HAP-1 (cell line): ENCODE measurements around the gene CPM.

Source experiments
- DNase-seq, 2 experiments: peaks; one replicate each; pipeline ENCODE4 v3.0.0-alpha.2; 2016 to 2020; ENCODE audit warnings: low spot score in 2 of 2
- H3K27me3 ChIP-seq: fragments of 250-450 bp; sonication (Bioruptor Pico); 2 replicates; pipeline ENCODE4 v1.5.1; 2020; ENCODE audit warnings: low read depth, mild to moderate bottlenecking, moderate library complexity
- H3K36me3 ChIP-seq: fragments of 250-450 bp; sonication (Bioruptor Pico); replicated peaks from 2 replicates; pipeline ENCODE4 v1.5.1; 2020; ENCODE audit warnings: mild to moderate bottlenecking
- H3K4me1 ChIP-seq: fragments of 250-450 bp; sonication (Bioruptor Pico); 2 replicates; pipeline ENCODE4 v1.5.1; 2020; ENCODE audit warnings: mild to moderate bottlenecking
- H3K4me3 ChIP-seq: fragments of 250-450 bp; sonication (Bioruptor Pico); 2 replicates; pipeline ENCODE4 v1.5.1; 2020; ENCODE audit warnings: mild to moderate bottlenecking, moderate library complexity
- H3K9me3 ChIP-seq: fragments of 250-450 bp; sonication (Bioruptor Pico); 2 replicates; pipeline ENCODE4 v1.5.1; 2020; ENCODE audit warnings: mild to moderate bottlenecking, moderate library complexity
- in situ Hi-C: fragments of 300-500 bp; cut with MboI; formaldehyde crosslinking; loops from 3 replicates; pipeline ENCODE4 v1.14.3; 2020; ENCODE audit warnings: low sequenced_read_pairs, inconsistent platforms, mixed read lengths

CPM gene

DNA sequence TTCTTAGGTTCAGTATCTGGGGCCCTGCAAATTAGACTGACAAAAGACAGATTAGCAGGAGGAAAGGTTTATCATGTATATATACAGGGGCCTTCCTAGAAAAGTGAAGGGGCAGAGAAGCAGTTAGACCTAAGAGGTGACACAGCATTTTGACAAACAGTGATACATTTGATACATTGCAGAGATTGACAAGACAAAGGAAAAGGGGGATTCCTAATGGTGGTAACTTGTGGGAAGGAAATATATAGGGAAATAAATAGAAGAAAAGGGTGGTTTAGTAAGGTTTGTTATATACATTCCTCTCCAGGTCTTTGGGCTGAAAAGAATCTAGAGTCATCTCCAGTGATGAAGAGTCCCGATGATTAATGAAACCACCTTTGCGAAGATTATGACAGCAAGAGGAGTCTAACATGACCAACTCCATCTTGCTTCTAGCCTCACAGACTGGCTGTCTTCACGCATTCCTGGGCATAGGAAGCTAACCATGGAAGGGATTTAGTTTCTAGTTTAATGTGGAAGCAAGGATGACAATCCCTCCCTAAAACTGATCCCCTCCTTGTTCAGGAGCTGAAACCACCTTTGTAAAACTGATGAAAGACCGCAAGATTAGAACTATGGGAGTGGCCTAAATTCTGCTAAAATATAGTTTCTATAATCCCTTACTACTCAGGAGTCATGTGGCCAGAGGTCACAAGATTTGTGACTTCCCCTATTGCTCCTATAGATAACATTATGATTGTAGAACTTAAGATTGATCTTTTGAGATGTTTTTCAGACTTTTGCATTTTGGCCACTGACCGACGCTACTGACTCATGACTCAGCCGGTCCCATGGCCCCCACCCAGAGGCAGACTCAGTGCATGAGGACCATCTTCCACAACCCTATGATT, 31.1 kb upstream of the CPM start:
- H3K36me3 ChIP-seq = no peaks in the 10 kb centered on the region
- H3K9me3 ChIP-seq = peaks cover 16% of the 10 kb centered on the region
- DNase-seq = peak in 1 of 2 experiments; percentile 26
- no peak overlapping the region for H3K4me3 ChIP-seq
- H3K27me3 ChIP-seq = no peaks in the 10 kb centered on the region
- in situ Hi-C loops = no loop called here
- peaks cover 15% of the 10 kb centered on the region for H3K4me1 ChIP-seq

DNA sequence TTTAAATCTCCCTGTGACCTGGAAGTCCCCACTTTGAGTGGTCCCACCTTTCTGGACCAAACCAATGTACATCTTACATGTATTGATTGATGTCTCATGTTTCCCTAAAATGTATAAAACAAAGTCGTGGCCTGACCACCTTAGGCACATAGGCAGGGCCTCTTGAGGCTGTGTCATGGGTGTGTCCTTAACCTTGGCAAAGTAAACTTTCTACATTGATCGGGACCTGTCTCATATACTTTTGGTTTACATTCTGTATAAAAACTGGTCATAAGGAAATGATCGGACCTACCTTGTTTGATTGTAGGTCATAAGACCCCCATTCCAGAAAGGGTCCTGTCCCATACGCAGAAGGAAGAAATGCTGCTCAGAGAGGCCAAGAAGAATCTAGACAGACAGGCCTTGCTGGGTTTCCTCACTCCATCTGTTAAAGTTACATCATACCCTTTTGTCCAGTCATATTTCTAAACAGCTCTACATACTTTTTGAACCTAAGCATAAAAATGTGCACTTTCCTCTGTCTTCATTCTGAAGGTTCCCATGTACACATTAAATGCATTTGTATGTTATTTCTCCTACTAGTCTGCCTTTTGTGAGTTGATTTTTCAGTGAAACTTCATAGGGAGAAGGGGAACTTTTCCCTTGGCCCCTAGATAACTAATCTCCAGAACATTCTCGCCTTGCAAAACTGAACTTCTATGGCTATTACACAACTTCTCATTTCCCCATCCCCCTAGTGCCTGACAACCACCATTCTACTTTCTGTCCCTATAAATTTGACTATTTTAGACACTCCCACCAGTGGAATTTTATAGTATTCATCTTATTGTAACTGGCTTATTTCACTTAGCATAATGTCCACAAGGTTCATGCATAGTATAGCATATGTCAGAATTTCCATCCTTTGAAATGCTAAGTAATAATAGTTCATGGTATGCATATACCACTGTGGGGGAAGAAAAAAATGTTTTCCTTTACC, 30.2 kb upstream of the CPM start:
- no peaks in the 10 kb centered on the region for H3K27me3 ChIP-seq
- in situ Hi-C loops = no loop called here
- H3K9me3 ChIP-seq = peaks cover 16% of the 10 kb centered on the region
- H3K4me1 ChIP-seq = peaks cover 15% of the 10 kb centered on the region
- DNase-seq = peak; percentile 25 to 88
- no peaks in the 10 kb centered on the region for H3K36me3 ChIP-seq
- H3K4me3 ChIP-seq = no peak overlapping the region

DNA sequence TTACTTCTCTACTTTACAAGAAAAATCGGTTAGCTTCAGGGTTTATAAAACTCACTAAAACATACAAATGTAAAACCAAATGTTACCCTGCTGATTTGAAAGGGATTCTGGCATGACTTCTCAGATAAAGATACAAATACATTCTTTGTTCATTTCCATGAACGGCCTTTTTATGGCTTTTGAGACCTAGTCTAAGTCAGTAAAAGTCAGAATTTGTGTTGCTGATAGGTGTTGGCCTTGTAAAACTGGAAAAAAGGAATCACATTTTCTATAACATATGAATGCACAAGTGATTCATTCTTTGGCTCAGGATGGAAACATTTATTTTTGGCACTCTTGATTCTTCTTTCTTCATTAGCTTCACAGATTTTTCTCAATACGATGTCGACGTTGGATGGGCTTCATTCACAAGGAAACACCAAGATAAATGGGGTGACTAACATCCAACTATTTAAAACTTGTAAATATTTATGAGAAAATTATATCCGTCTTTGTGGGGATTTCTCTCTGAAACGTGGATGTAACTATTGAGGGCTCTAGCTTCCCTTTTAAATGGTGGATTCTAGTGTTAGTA, 27.0 kb upstream of the CPM start:
- in situ Hi-C loops = no loop called here
- Histone ChIP-seq H3K27me3 (no peaks in the 10 kb centered on the region), H3K4me1 (peaks cover 15% of the 10 kb centered on the region), H3K36me3 (no peaks in the 10 kb centered on the region), H3K9me3 (peaks cover 18% of the 10 kb centered on the region), H3K4me3 (no peak overlapping the region)
- no peak for DNase-seq

DNA sequence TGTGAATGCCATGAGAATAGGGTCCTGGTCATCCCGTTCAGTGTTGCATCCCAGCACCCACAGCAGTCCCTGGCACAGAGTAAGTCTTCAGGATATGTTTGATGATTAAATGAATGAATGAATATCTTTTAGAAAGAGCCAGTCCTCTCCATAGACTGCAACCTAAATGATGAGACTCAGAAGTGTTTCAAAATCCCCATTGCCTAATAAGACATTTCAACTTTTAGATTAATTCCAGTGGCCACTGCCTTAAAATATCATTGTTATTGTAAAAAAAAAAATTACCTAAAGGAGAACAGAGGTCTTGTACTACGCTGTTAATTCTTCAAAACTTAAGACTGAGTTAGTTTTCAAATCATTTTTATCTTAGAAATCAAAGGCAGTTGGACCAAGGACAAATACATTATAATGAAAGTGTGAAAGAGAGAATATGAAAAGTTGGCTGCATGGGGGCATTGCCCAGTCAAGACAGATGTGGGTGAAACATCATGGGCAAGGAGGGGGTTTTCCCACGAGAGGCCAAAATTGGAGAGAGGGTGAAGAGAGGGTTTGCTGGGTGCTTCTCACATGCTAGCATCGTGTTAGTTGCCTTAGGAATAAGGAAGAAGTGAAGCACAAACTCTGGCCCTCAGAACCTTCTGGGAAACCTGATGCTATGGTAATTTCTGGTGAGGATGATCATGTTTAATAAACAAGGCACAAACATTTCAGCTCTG, 26.3 kb upstream of the CPM start:
- no peak overlapping the region for H3K4me3 ChIP-seq
- peaks cover 12% of the 10 kb centered on the region for H3K9me3 ChIP-seq
- no peak for DNase-seq
- in situ Hi-C loops = no loop called here
- no peaks in the 10 kb centered on the region for H3K36me3 ChIP-seq
- H3K27me3 ChIP-seq = no peaks in the 10 kb centered on the region
- peaks cover 14% of the 10 kb centered on the region for H3K4me1 ChIP-seq

DNA sequence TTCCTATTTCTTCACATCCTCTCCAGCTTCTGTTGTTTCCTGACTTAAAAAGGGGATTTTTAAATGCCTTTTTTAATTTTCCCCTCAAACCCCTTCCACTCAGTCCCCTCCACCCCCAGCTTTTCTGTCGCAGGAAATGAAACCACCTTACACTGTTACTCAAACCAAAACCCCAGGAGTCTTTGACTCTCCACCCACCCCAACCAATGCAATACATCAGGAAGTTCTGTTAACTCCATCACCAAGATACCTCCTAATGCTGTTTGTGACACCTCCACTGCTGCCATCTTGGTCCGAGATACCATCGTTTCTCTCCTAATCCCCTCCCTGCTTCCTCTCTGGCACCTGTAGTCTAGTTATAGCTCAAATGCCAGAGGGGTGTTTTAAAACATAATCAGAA, 25.4 kb upstream of the CPM start:
- no peaks in the 10 kb centered on the region for H3K36me3 ChIP-seq
- no peak overlapping the region for H3K4me3 ChIP-seq
- peaks cover 8% of the 10 kb centered on the region for H3K4me1 ChIP-seq
- no peaks in the 10 kb centered on the region for H3K27me3 ChIP-seq
- DNase-seq = no peak
- H3K9me3 ChIP-seq = peaks cover 9% of the 10 kb centered on the region
- in situ Hi-C loops = no loop called here

DNA sequence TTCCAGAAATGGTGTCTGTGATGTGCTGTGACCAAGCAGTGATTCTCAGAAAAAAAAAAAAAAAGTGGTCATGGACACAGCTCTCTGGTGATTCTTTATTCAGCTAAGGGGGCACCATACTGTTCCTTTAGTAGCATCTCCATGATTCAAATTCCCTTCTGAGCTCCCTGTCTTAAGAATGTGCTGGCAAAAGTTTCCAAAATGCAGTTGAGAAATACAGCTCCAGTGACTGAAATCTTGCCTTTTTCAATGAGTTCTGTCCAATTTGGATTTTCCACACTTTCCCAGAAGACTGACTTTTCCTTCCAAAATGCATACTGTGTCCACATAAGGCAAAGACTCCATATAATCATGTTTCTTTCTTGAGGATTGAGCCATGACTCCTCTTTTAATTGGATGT, 24.3 kb upstream of the CPM start:
- no peak for DNase-seq
- in situ Hi-C loops = no loop called here
- Histone ChIP-seq H3K9me3 (peaks cover 5% of the 10 kb centered on the region; the same call in 1 of the 2 replicates), H3K4me1 (no peaks in the 10 kb centered on the region), H3K27me3 (no peaks in the 10 kb centered on the region), H3K4me3 (no peak overlapping the region), H3K36me3 (no peaks in the 10 kb centered on the region)

DNA sequence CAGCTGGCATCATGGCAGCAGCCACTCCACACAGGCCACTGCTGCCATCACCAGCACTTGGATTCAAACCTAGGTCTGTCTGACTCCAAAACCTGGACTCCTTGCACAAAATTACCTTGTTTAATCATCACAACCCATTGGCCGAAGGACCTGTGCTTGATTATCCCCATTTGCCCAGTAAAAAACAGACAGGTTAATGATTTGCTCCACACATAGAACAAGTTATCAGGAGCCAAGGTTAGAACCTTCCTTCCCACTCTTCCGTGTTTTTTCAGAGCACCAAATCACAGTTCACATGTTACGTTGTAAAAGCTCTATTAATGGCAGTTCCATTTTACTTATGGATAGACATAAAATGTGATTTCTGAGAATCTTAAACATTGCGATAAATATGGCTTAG, 23.5 kb upstream of the CPM start:
- in situ Hi-C loops = no loop called here

DNA sequence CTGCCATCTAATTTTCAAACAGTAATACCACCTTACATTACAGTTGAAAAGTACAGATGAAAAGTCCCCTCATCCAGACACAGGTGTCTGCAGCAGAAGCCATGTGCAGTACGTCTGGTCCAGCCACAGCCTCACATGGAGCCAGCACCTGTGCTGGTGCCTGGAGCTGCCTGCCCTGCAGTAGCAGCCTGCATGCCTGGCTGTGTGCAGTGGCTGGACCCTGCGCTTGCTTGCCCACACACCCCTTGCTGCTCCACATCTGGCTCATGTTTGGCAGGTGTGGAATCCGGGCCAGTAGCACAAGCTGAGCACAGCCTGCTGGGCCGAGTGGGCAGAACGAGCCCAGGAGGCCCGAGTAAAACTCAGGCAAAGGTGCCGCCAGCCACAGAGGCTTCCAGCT, 21.8 kb upstream of the CPM start:
- Histone ChIP-seq H3K4me1 (no peaks in the 10 kb centered on the region), H3K9me3 (peaks cover 5% of the 10 kb centered on the region; the same call in 1 of the 2 replicates), H3K4me3 (no peak overlapping the region), H3K36me3 (no peaks in the 10 kb centered on the region), H3K27me3 (no peaks in the 10 kb centered on the region)
- no peak for DNase-seq
- in situ Hi-C loops = no loop called here

More for the DNA sequence above, 23.5 kb upstream of the CPM start:
- no peaks in the 10 kb centered on the region for H3K27me3 ChIP-seq
- H3K4me1 ChIP-seq = no peaks in the 10 kb centered on the region
- H3K4me3 ChIP-seq = no peak overlapping the region
- H3K36me3 ChIP-seq = no peaks in the 10 kb centered on the region
- peaks cover 5% of the 10 kb centered on the region; the same call in 1 of the 2 replicates for H3K9me3 ChIP-seq
- no peak for DNase-seq

DNA sequence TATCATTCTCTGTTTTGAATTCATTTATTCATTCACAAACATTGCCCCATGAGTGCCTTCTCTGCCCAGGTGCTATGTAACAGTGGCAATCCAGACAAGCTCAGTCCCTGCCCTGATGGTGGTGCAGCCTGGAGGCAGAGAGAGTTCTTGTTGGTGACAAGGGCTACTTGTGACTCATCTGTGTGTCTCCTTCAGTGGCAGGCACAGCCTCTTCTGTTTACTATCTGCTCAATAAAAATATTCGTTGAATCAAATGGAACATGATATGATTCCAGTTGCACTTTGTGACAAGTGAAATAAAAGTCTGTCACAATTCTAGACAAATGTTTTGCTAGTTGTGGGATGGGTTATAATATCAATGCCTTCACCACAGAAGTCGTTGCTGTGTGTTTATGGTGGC, 20.6 kb upstream of the CPM start:
- no peaks in the 10 kb centered on the region for H3K36me3 ChIP-seq
- DNase-seq = no peak
- no peaks in the 10 kb centered on the region for H3K4me1 ChIP-seq
- 0 out of 2 replicates have a peak, but pooled peaks cover 5% of the 10 kb centered on the region for H3K9me3 ChIP-seq
- no peak overlapping the region for H3K4me3 ChIP-seq
- no peaks in the 10 kb centered on the region for H3K27me3 ChIP-seq
- in situ Hi-C loops = no loop called here

DNA sequence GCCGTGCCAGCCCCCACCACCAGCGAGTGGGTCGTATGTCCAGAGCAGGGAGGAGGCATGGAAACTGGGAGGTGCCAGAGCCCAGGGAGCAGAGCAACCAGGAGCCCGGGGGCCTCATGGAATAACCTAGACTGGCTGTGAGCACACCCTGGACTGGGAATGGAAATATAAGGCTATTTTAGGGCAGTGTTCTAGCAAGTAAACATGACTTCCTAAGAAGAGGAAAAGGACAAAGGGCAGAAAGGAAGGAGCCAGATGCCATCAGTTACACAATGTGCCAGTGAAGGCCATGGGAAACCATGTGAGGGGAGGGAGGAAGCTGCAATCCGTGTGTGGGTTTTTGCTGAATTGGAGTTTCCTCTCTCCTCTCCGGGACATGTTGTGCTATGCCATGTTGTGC, 18.7 kb upstream of the CPM start:
- no peaks in the 10 kb centered on the region for H3K36me3 ChIP-seq
- H3K27me3 ChIP-seq = no peaks in the 10 kb centered on the region
- in situ Hi-C loops = no loop called here
- no peak for DNase-seq
- H3K4me1 ChIP-seq = no peaks in the 10 kb centered on the region
- H3K4me3 ChIP-seq = no peak overlapping the region
- H3K9me3 ChIP-seq = 0 out of 2 replicates have a peak, but pooled peaks cover 3% of the 10 kb centered on the region

DNA sequence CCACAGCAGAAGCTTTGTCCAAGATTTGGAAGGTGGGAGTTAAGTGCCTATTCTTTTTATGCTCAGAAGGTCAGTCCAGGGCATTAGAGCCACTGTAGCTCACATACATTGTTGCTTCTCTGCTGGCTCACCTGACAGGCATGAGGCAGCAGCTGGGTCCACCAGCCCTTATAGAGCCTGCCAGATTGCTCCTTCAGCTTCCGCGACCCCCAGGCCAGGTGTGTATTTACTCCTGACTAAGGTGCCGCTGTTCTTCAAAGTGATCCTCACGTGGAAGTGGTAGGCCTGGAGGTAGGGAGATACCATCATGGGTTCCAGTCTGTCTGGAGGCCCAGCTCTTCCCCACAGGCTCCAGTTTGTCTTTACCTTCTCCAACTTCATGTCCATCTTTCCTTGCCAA, 17.5 kb upstream of the CPM start:
- Histone ChIP-seq H3K27me3 (no peaks in the 10 kb centered on the region), H3K36me3 (no peaks in the 10 kb centered on the region), H3K4me3 (no peak overlapping the region), H3K4me1 (no peaks in the 10 kb centered on the region), H3K9me3 (0 out of 2 replicates have a peak, but pooled peaks cover 2% of the 10 kb centered on the region)
- in situ Hi-C loops = no loop called here
- no peak for DNase-seq

DNA sequence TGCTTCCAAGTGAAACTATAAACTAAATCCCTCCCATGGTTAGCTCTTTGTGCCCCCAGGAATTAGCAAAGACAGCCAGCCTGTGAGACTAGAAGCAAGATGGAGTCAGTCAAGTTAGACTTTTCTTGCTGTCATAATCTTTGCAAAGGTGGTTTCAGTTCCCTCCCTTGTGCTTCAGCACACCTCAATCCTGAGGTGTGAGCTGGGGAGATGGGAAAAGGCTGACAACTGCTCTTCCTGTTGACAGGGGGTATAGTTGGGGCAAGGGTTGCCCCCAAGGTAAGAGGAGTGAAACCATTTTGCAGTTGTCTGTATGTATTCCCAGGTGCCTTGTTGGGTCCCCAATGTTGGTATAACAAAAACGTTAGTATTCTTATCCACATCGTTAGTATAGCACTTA, 12.3 kb upstream of the CPM start:
- Histone ChIP-seq H3K27me3 (no peaks in the 10 kb centered on the region), H3K4me1 (no peaks in the 10 kb centered on the region), H3K36me3 (no peaks in the 10 kb centered on the region), H3K9me3 (no peaks in the 10 kb centered on the region), H3K4me3 (no peak overlapping the region)
- in situ Hi-C loops = no loop called here
- DNase-seq = no peak
